ENCODE results near the gene CYLC1.

DNA sequence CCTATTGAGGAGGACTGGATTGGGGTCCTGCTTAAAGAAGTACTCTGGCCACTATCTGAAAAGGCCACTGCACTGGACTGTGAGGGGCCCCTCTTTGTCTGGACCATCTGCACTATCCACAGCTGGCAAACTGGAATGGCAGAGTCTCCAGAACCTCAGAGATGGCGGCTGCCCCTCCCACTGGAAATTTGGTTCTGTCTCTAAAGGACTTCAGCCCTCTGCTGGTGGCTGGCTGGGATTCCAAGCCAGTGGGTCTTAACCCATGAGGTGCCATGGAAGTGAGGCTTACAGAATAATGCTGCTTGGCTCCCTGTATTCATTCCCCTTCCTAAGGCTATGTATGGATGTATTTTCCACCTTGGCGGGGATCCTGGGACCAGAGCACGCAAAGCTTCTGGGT, 41.6 kb upstream of the CYLC1 start:
- TF ChIP-seq POLR2AphosphoS5 (IDR thresholded peaks at IDR 0.05; ENCODE audit: borderline replicate concordance, low read depth, low read length) (no peak), EZH2 (IDR thresholded peaks at IDR 0.05) (no peak), FOXP2 (optimal IDR thresholded peaks at IDR 0.05; ENCODE audit: control extremely low read depth, extremely low read length, insufficient read depth) (no peak)
